ENCODE data around the gene TFF2.

TFF2 gene

GRCh38 chr21:42302076-42302650, 48.6 kb downstream of the TFF2 start:
- no peak for DNase-seq

- DNase-seq = no peak
Measured at GRCh38 chr21:42301371-42302075, 49.3 kb downstream of the TFF2 start.

- DNase-seq = no peak
Measured at GRCh38 chr21:42300956-42301355, 49.8 kb downstream of the TFF2 start.

- DNase-seq = no peak
Measured at GRCh38 chr21:42300045-42300583, 50.7 kb downstream of the TFF2 start.

GRCh38 chr21:42299324-42300044, 51.3 kb downstream of the TFF2 start:
- DNase-seq = no peak

- no peak for DNase-seq
Measured at GRCh38 chr21:42298657-42299056, 52.1 kb downstream of the TFF2 start.

- DNase-seq = no peak
Measured at GRCh38 chr21:42298237-42298636, 52.6 kb downstream of the TFF2 start.

- no peak for DNase-seq
Measured at GRCh38 chr21:42297377-42297776, 53.4 kb downstream of the TFF2 start.

- DNase-seq = no peak
Measured at GRCh38 chr21:42296501-42296900, 54.3 kb downstream of the TFF2 start.
